RKO (cell line): ENCODE measurements around the gene KREMEN1.

Experiments used
- DNase-seq: peaks from one replicate; pipeline ENCODE4 v3.0.0-alpha.2; 2016; ENCODE audit warnings: low spot score

Gene KREMEN1

GRCh38 chr22:29152045-29152953, 79.5 kb downstream of the KREMEN1 start:
- no peak for DNase-seq

- no peak for DNase-seq
Observed at GRCh38 chr22:29152954-29153719, 80.3 kb downstream of the KREMEN1 start.

- peak; percentile 37 for DNase-seq
Observed at GRCh38 chr22:29154364-29155048, 81.7 kb downstream of the KREMEN1 start.

GRCh38 chr22:29155966-29156365, 83.1 kb downstream of the KREMEN1 start:
- no peak for DNase-seq

- no peak for DNase-seq
Observed at GRCh38 chr22:29156507-29156906, 83.7 kb downstream of the KREMEN1 start.

GRCh38 chr22:29157759-29158535, 85.1 kb downstream of the KREMEN1 start:
- DNase-seq: no peak

- DNase-seq: no peak
Observed at GRCh38 chr22:29158546-29158945, 85.7 kb downstream of the KREMEN1 start.

- no peak for DNase-seq
Observed at GRCh38 chr22:29163808-29164207, 91.0 kb downstream of the KREMEN1 start.

GRCh38 chr22:29165321-29166060, 92.7 kb downstream of the KREMEN1 start:
- no peak for DNase-seq

- no peak for DNase-seq
Observed at GRCh38 chr22:29166180-29166579, 93.3 kb downstream of the KREMEN1 start.

GRCh38 chr22:29167032-29167911, 94.4 kb downstream of the KREMEN1 start:
- no peak for DNase-seq

- no peak for DNase-seq
Observed at GRCh38 chr22:29171721-29172120, 98.9 kb downstream of the KREMEN1 start.

- no peak for DNase-seq
Observed at GRCh38 chr22:29172216-29172615, 99.4 kb downstream of the KREMEN1 start.

GRCh38 chr22:29175312-29175835, 102.5 kb downstream of the KREMEN1 start:
- DNase-seq: no peak

- no peak for DNase-seq
Observed at GRCh38 chr22:29183971-29184848, 111.4 kb downstream of the KREMEN1 start.

- no peak for DNase-seq
Observed at GRCh38 chr22:29184849-29185490, 112.1 kb downstream of the KREMEN1 start.

GRCh38 chr22:29186302-29186701, 113.5 kb downstream of the KREMEN1 start:
- no peak for DNase-seq

- DNase-seq: no peak
Observed at GRCh38 chr22:29187831-29188230, 115.0 kb downstream of the KREMEN1 start.
